Measurements from ENCODE around the gene OR2T1.

The OR2T1 gene

DNA sequence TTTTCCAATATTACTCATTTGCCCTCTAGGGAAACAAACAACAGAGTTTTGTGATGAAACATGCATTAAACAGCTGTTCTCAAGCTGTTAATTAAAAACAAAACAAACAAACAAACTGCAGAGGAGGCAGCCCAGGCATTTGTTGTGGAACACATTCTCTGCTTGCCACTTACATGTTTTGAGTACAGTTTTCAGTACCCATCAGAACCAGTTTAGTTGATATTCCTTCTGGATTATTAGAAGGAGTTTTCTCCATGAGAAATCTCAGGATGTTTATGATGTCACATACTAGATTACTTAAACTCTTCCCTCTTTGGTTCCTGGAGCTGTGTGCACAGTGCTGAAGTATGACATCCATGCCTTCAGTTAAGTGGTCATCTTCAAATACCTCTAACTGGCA, 27.4 kb upstream of the OR2T1 start, which contains the start of gene OR2T6:
OR2T6 (plus strand) TSS at position 301 of the 400 bp plus-strand sequence. CDS start 11,863 bp downstream, outside the sequence.
- TF ChIP-seq, protein P1, sequence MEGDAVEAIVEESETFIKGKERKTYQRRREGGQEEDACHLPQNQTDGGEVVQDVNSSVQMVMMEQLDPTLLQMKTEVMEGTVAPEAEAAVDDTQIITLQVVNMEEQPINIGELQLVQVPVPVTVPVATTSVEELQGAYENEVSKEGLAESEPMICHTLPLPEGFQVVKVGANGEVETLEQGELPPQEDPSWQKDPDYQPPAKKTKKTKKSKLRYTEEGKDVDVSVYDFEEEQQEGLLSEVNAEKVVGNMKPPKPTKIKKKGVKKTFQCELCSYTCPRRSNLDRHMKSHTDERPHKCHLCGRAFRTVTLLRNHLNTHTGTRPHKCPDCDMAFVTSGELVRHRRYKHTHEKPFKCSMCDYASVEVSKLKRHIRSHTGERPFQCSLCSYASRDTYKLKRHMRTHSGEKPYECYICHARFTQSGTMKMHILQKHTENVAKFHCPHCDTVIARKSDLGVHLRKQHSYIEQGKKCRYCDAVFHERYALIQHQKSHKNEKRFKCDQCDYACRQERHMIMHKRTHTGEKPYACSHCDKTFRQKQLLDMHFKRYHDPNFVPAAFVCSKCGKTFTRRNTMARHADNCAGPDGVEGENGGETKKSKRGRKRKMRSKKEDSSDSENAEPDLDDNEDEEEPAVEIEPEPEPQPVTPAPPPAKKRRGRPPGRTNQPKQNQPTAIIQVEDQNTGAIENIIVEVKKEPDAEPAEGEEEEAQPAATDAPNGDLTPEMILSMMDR (IDR thresholded peaks at IDR 0.05; ENCODE audit: control extremely low read depth, extremely low read depth, low read depth, missing control alignments): no peak
- CTCF ChIA-PET: no interaction called here
- POLR2A ChIA-PET: no interaction called here
- DNase-seq (ENCODE audit: extremely low spot score): no peak

DNA sequence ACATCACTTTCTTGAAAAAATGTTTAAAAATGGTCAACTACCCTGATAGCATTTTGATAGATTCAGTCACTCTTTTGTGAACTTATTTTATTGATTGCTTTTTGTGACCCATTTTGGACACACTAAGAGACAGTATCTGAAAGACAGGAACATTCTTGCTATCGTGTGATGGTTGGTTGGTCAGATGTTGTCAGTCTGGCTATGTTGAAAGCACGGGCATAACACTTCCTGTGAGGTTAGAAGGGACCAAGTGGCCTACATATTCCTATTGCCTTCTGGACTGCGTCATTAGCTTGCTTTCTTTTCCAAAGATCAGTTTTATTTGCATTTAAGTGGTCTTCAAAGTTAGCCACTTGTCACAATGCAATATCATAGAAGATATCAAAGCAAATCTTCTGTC, 25.9 kb upstream of the OR2T1 start:
- CTCF ChIA-PET: interaction anchor here (0.8 kb wide), 1 partner anchor 28 kb away, joined by 3 read pairs; no protein-coding TSS in a partner anchor

DNA sequence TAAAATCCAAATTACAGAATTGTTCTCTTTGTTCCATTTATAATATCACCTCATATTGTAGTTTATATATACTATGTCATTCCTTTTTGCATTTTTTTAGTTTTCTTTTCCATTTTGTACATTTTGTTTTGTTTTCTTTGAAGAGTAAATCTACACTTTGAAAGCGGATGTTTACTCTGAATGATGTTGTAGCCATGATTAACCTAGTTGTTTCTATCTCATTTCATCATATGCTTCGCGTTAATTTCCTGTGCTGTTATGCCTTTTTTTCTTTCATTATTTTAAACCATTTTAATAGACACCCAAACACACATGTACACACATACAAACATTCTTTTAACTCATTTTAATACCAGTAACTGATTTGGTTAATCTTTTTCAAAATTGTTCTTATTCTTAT, 22.0 kb upstream of the OR2T1 start:
- DNase-seq (ENCODE audit: extremely low spot score): no peak
- TF ChIP-seq, protein P1 (IDR thresholded peaks at IDR 0.05; ENCODE audit: control extremely low read depth, extremely low read depth, low read depth, missing control alignments): no peak
- POLR2A ChIA-PET: no interaction called here
- CTCF ChIA-PET: no interaction called here

More for the DNA sequence above, 25.9 kb upstream of the OR2T1 start:
- POLR2A ChIA-PET: no interaction called here
- DNase-seq (ENCODE audit: extremely low spot score): no peak
- TF ChIP-seq, protein P1 (IDR thresholded peaks at IDR 0.05; ENCODE audit: control extremely low read depth, extremely low read depth, low read depth, missing control alignments): no peak

DNA sequence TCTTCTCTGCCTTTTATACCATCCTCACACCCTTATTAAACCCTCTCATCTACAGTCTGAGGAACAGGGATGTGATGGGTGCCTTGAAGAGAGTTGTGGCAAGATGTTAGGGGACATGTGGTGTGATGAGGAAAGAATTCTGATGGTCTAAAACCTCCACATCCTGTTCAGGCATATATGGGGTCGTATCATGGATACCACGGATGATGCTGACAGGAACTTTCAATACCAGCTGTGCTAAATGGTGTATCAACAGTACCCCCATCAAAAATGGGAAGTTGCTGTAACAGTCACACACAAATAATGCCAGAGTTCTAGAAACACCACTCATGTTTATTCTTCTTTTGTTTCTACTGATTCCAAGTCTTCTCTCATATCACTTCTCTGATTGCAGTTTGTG, 14.4 kb upstream of the OR2T1 start:
- TF ChIP-seq, protein P1 (IDR thresholded peaks at IDR 0.05; ENCODE audit: control extremely low read depth, extremely low read depth, low read depth, missing control alignments): no peak
- ChIA-PET CTCF (interaction anchor here (0.9 to 1.4 kb wide), 2 partner anchors 12 to 16 kb away, joined by 3 to 10 read pairs; no protein-coding TSS in a partner anchor), POLR2A (no interaction called here)
- no peak for DNase-seq (ENCODE audit: extremely low spot score)

DNA sequence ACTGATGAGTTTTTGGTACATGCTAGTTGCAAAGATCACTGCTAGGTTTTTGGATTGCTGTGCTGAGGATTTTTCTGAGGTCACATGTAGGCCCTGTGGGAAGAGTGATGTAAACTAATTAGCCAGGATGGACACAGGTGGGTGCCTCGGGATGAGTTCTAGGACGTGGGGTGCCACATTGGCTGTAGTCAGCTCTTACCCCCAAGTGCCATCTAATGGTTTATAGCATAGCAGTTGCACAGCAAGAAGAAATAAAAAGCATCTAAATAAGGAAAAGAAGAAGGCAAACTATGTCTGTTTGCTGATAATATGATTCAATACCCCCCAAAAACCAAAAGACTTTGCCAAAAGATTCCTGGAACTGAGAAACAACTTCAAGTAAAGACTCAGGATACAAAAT, 9.8 kb upstream of the OR2T1 start:
- ChIA-PET CTCF (interaction anchor here (1.2 kb wide), 1 partner anchor 13 kb away, joined by 3 read pairs; no protein-coding TSS in a partner anchor), POLR2A (no interaction called here)
- DNase-seq (ENCODE audit: extremely low spot score): no peak
- TF ChIP-seq, protein P1 (IDR thresholded peaks at IDR 0.05; ENCODE audit: control extremely low read depth, extremely low read depth, low read depth, missing control alignments): no peak

DNA sequence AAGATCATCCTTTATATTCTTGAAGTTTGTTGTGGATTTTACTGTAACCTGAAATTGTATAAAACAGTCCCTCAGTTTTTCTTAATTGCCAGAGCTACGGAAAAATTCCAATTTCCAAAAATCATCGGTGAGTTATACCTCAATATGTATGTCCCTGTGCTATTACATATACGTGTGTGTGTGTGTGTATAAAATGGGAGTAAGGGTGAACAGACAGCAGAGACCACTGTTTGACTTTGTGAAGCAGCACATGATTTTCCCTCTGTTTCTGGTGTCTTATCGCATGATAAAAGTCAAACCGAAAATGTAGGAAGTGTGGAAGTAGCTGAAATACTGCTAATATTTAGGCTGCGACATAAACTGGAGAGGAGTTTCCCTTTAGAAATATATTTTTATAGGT, 1.2 kb downstream of the OR2T1 start:
- TF ChIP-seq, protein P1 (IDR thresholded peaks at IDR 0.05; ENCODE audit: control extremely low read depth, extremely low read depth, low read depth, missing control alignments): no peak
- CTCF ChIA-PET: interaction anchor here (0.8 to 2.7 kb wide), 13 partner anchors 9 to 419 kb away, joined by 3 to 24 read pairs (median 3); partner anchors contain the start of gene LYPD8
- DNase-seq (ENCODE audit: extremely low spot score): no peak
- POLR2A ChIA-PET: no interaction called here

Measured in GM10248 (cell line).